IMR-90 (cell line): ENCODE measurements around the gene IRF4. TPM values are rescaled to one million over a fixed set of nuclear protein-coding genes. Genes with fewer than 3 reads are reported as not detected.

ENCODE experiments used
- ATAC-seq: fragments of 200-7000 bp; cut with Tn5 transposase; 2 replicates; pipeline ENCODE4 v1.9.1; 2020; ENCODE audit warnings: low read depth, mild to moderate bottlenecking, moderate library complexity
- BruUV-seq: library from RNA; stranded (reverse); fragments of 400-500 nt; replicated peaks from 2 replicates; lab custom pipeline; 2021; lab: Mats Ljungman, UMichigan
- CTCF ChIA-PET: fragments of 300-600 bp; formaldehyde crosslinking; extraction: SDS; loops from one replicate; lab custom pipeline; 2021; ENCODE audit warnings: antibody characterized with exemption; lab: Yijun Ruan, JAX
- POLR2A ChIA-PET: fragments of 300-600 bp; sonication (Branson Sonifier 250); formaldehyde crosslinking; loops from one replicate; lab custom pipeline; 2022; ENCODE audit warnings: antibody characterized with exemption; ENCODE audit not compliant: unreplicated experiment; lab: Charles Lee
- DNase-seq: peaks from one replicate; pipeline ENCODE4 v3.0.0; 2013
- H2AFZ ChIP-seq: replicated peaks from 2 replicates; pipeline ENCODE3; 2013; ENCODE audit warnings: low read length, mild to moderate bottlenecking; ENCODE audit not compliant: poor library complexity
- H2AK5ac ChIP-seq: 2 replicates; pipeline ENCODE4 v1.6.1; 2013; ENCODE audit warnings: low read depth, low read length, inconsistent platforms
- H2AK9ac ChIP-seq: replicated peaks from 2 replicates; pipeline ENCODE3; 2013; ENCODE audit warnings: mild to moderate bottlenecking, low read depth, low read length, moderate library complexity; ENCODE audit not compliant: poor library complexity
- H2BK120ac ChIP-seq: 2 replicates; pipeline ENCODE4 v1.6.1; 2013; ENCODE audit warnings: low read depth, low read length, inconsistent platforms
- H2BK15ac ChIP-seq: 3 replicates; pipeline ENCODE4 v1.6.1; 2013; ENCODE audit warnings: low read depth, low read length, inconsistent platforms
- H2BK20ac ChIP-seq: 2 replicates; pipeline ENCODE4 v1.6.1; 2013; ENCODE audit warnings: low read depth, mild to moderate bottlenecking, inconsistent platforms, low read length, moderate library complexity
- H2BK5ac ChIP-seq: 2 replicates; pipeline ENCODE4 v1.6.1; 2013; ENCODE audit warnings: mild to moderate bottlenecking, low read depth, low read length, inconsistent platforms; ENCODE audit not compliant: poor library complexity, severe bottlenecking
- H3K14ac ChIP-seq: replicated peaks from 2 replicates; pipeline ENCODE4 v1.6.1; 2013; ENCODE audit warnings: low read depth, low read length, inconsistent platforms
- H3K18ac ChIP-seq: 2 replicates; pipeline ENCODE4 v1.6.1; 2013; ENCODE audit warnings: low read depth, low read length, control low read depth
- H3K23ac ChIP-seq: 2 replicates; pipeline ENCODE4 v1.6.1; 2013; ENCODE audit warnings: low read depth, low read length, inconsistent platforms
- H3K27ac ChIP-seq: 2 replicates; pipeline ENCODE4 v1.5.1; 2013; ENCODE audit warnings: mild to moderate bottlenecking, control low read depth, low read length; ENCODE audit not compliant: insufficient read depth
- H3K27me3 ChIP-seq: 2 replicates; pipeline ENCODE4 v1.6.1; 2013; ENCODE audit warnings: low read length; ENCODE audit not compliant: control insufficient read depth, insufficient read depth
- H3K36me3 ChIP-seq: 2 replicates; pipeline ENCODE4 v1.6.1; 2013; ENCODE audit warnings: low read length, mixed read lengths; ENCODE audit not compliant: control insufficient read depth, insufficient read depth
- H3K4ac ChIP-seq: 2 replicates; pipeline ENCODE4 v1.6.1; 2013; ENCODE audit warnings: low read depth, low read length, inconsistent platforms
- H3K4me1 ChIP-seq: 2 replicates; pipeline ENCODE4 v1.6.1; 2013; ENCODE audit warnings: low read length, mixed read lengths; ENCODE audit not compliant: control insufficient read depth, insufficient read depth
- H3K4me2 ChIP-seq: 2 replicates; pipeline ENCODE4 v1.6.1; 2013; ENCODE audit warnings: low read depth, mild to moderate bottlenecking, control low read depth, low read length, moderate library complexity
- H3K4me3 ChIP-seq: 2 replicates; pipeline ENCODE4 v1.5.1; 2013; ENCODE audit warnings: low read depth, mild to moderate bottlenecking, control low read depth, low read length, moderate library complexity; ENCODE audit not compliant: insufficient read depth
- H3K56ac ChIP-seq: 2 replicates; pipeline ENCODE4 v1.6.1; 2013; ENCODE audit warnings: low read length, inconsistent platforms; ENCODE audit not compliant: insufficient read depth; ENCODE audit errors: extremely low read depth
- H3K79me1 ChIP-seq, 2 experiments: 2 replicates each; pipeline ENCODE4 v1.6.1; 2013; ENCODE audit warnings: low read length in 2 of 2, inconsistent platforms in 1 of 2, low read depth in 1 of 2
- H3K9ac ChIP-seq: 2 replicates; pipeline ENCODE4 v1.6.1; 2013; ENCODE audit warnings: low read depth, low read length, control low read depth
- H3K9me1 ChIP-seq: 2 replicates; pipeline ENCODE4 v1.6.1; 2013; ENCODE audit warnings: low read length, inconsistent platforms; ENCODE audit not compliant: insufficient read depth
- H3K9me3 ChIP-seq: 2 replicates; pipeline ENCODE4 v1.6.1; 2013; ENCODE audit warnings: low read length; ENCODE audit not compliant: control insufficient read depth, insufficient read depth
- H4K20me1 ChIP-seq: 2 replicates; pipeline ENCODE4 v1.6.1; 2013; ENCODE audit warnings: low read length, inconsistent platforms; ENCODE audit not compliant: insufficient read depth
- H4K5ac ChIP-seq: 2 replicates; pipeline ENCODE4 v1.6.1; 2013; ENCODE audit warnings: mild to moderate bottlenecking, low read depth, low read length, control low read depth
- H4K8ac ChIP-seq, 2 experiments: 2 replicates each; pipeline ENCODE4 v1.6.1; 2013; ENCODE audit warnings: low read depth in 2 of 2, low read length in 2 of 2, control low read depth in 1 of 2, inconsistent platforms in 1 of 2
- H4K91ac ChIP-seq: 2 replicates; pipeline ENCODE4 v1.6.1; 2013; ENCODE audit warnings: low read depth, low read length, inconsistent platforms; ENCODE audit not compliant: insufficient read depth
- CHD1 ChIP-seq: IDR thresholded peaks from 2 replicates; pipeline ENCODE4 v1.6.1; 2012; ENCODE audit warnings: low read depth, low read length, improper control_type of control experiment
- CTCF ChIP-seq: conservative IDR thresholded peaks from 2 replicates; pipeline ENCODE4 v1.5.1; 2012; ENCODE audit warnings: mild to moderate bottlenecking, low read depth, low read length, improper control_type of control experiment
- FOS ChIP-seq: fragments of 150-350 bp; IDR thresholded peaks from 2 replicates; pipeline ENCODE4 v1.6.1; 2016; ENCODE audit warnings: low read depth, low read length
- MAFK ChIP-seq: IDR thresholded peaks from 2 replicates; pipeline ENCODE4 v1.6.1; 2012; ENCODE audit warnings: low read depth, low read length, improper control_type of control experiment
- MAZ ChIP-seq: IDR thresholded peaks from 2 replicates; pipeline ENCODE4 v1.6.1; 2012; ENCODE audit warnings: low read depth, mild to moderate bottlenecking, low read length, improper control_type of control experiment, moderate library complexity, borderline replicate concordance
- MXI1 ChIP-seq: IDR thresholded peaks from 2 replicates; pipeline ENCODE4 v1.6.1; 2012; ENCODE audit warnings: low read depth, mild to moderate bottlenecking, low read length, moderate library complexity, borderline replicate concordance
- NFE2L2 ChIP-seq: fragments of 150-350 bp; IDR thresholded peaks from 2 replicates; pipeline ENCODE4 v1.6.1; 2016; ENCODE audit warnings: low read depth, mild to moderate bottlenecking, low read length
- POLR2A ChIP-seq: IDR thresholded peaks from 2 replicates; pipeline ENCODE4 v1.6.1; 2012; ENCODE audit warnings: mild to moderate bottlenecking, low read depth, low read length
- RCOR1 ChIP-seq: IDR thresholded peaks from 2 replicates; pipeline ENCODE4 v1.6.1; 2012; ENCODE audit warnings: mild to moderate bottlenecking, low read length, improper control_type of control experiment; ENCODE audit not compliant: insufficient replicate concordance
- WGBS, 2 experiments: methylation state at CpG; one replicate each; pipeline versions ENCODE4 v1.1.5 to v1.1.7; 2013; ENCODE audit warnings: missing lambda C conversion rate in 2 of 2; ENCODE audit not compliant: insufficient read length in 1 of 2; ENCODE audit errors: extremely low coverage in 2 of 2; 5-methylcytosine and 5-hydroxymethylcytosine counted together
- dilution Hi-C: fragments of 300-500 bp; cut with HindIII; formaldehyde crosslinking; loops from one replicate; pipeline ENCODE4 v1.14.3; 2018; ENCODE audit warnings: low sequenced_read_pairs; ENCODE audit not compliant: unreplicated experiment
- in situ Hi-C: fragments of 300-500 bp; cut with MboI; formaldehyde crosslinking; loops from 3 replicates; pipeline ENCODE4 v1.14.3; 2019; ENCODE audit warnings: low sequenced_read_pairs, inconsistent platforms, mixed read lengths
- intact Hi-C: fragments of 100-400 bp; cut with micrococcal nuclease; formaldehyde crosslinking; loops from 2 replicates; pipeline ENCODE4 v1.10.0; 2022
- polyA plus RNA-seq, 3 experiments: library from polyadenylated mRNA; depleted of rRNA; stranded (reverse); fragments of >200 nt; gene quantifications; 2 replicates each; pipeline ENCODE4 v1.2.3, GENCODE V29; 2012; ENCODE audit warnings: low replicate concordance in 1 of 3
- total RNA-seq: library from RNA; depleted of rRNA; stranded (reverse); fragments of >200 nt; gene quantifications from 2 replicates; pipeline ENCODE4 v1.2.3, GENCODE V29; 2012
- TF ChIP-seq, protein P1 (sequence below): fragments of 150-350 bp; IDR thresholded peaks from 2 replicates; pipeline ENCODE4 v1.6.1; 2016; ENCODE audit warnings: low read depth, mild to moderate bottlenecking, low read length, moderate library complexity, borderline replicate concordance

IRF4 gene
- total and polyA plus RNA-seq, 2 of the 4 experiments (the other 2 are of a cell fraction): not detected

DNA sequence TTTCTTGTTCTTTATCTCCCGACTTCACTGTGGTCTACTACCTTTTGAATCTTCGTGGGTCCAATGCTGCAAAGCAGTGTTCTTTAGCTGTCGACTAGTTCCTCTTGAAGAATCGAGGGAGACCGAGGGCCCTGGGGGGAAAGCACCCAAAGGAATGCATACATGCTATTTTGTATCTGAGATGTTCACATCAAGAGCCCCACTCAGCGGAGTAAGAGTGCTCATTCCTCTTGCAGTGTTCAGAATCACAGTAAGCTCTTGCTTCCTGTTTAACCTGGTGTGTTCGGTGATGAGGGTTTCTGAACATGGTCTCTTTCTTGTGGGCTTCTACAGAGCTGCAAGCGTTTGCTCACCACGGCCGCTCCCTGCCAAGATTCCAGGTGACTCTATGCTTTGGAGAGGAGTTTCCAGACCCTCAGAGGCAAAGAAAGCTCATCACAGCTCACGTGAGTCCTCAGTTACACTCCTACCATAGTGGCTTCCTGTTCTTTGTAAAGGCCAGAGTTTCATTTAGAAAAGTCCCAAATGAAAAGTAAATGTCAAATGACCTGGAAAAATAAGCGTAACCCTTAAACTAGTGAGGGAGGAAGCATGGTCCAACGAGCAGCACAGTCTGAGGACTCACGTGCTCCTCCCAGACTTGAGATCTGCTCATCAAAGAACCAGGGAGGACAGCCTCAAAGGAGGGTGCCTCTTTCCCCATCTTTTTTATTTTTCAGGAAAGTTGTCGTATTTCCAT lies 13.3 kb downstream of the IRF4 start:
- Histone ChIP-seq H4K20me1 (no peaks in the 10 kb centered on the region), H2AK9ac (no peak overlapping the region), H2BK5ac (no peak overlapping the region), H2BK15ac (no peak overlapping the region), H3K14ac (no peak overlapping the region), H4K5ac (no peak overlapping the region), H4K91ac (no peak overlapping the region), H2AFZ (no peak overlapping the region), H3K36me3 (no peaks in the 10 kb centered on the region), H3K23ac (no peak overlapping the region), H3K4ac (no peak overlapping the region), H3K9me3 (peaks cover 3% of the 10 kb centered on the region; the same call in 1 of the 2 replicates), H3K4me3 (no peak overlapping the region), H3K56ac (no peak overlapping the region), H4K8ac (no peak overlapping the region), H3K9ac (no peak overlapping the region), H3K4me2 (no peak overlapping the region), H3K18ac (no peak overlapping the region), H2BK20ac (no peak overlapping the region), H3K27ac (no peak overlapping the region), H3K9me1 (no peaks in the 10 kb centered on the region), H2BK120ac (no peak overlapping the region), H2AK5ac (no peak overlapping the region), H3K27me3 (peaks cover 31% of the 10 kb centered on the region), H3K79me1 (no peaks in the 10 kb centered on the region), H3K4me1 (no peaks in the 10 kb centered on the region)
- intact Hi-C loops: no loop called here
- WGBS, 2 experiments: 100% methylated on average over 1 of the region's 15 CpGs; no CpG with 5 or more reads in 1 of the 2 experiments
- no peak for ATAC-seq
- POLR2A ChIA-PET: no interaction called here
- CTCF ChIA-PET: no interaction called here
- dilution Hi-C loops: no loop called here
- no peak for TF ChIP-seq CHD1
- no peak for TF ChIP-seq MAFK
- TF ChIP-seq POLR2A: no peak
- TF ChIP-seq RCOR1: no peak
- no peak for TF ChIP-seq CTCF
- TF ChIP-seq MAZ: no peak
- no peak for TF ChIP-seq MXI1
- TF ChIP-seq, protein P1, sequence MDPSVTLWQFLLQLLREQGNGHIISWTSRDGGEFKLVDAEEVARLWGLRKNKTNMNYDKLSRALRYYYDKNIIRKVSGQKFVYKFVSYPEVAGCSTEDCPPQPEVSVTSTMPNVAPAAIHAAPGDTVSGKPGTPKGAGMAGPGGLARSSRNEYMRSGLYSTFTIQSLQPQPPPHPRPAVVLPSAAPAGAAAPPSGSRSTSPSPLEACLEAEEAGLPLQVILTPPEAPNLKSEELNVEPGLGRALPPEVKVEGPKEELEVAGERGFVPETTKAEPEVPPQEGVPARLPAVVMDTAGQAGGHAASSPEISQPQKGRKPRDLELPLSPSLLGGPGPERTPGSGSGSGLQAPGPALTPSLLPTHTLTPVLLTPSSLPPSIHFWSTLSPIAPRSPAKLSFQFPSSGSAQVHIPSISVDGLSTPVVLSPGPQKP: no peak
- TF ChIP-seq FOS: no peak
- TF ChIP-seq NFE2L2: no peak
- no peak for DNase-seq
- in situ Hi-C loops: no loop called here
- no TSS peak for BruUV-seq
